NB4 (cell line): ENCODE measurements around the gene ERCC1.

Experiments
- DNase-seq: peaks from one replicate; pipeline ENCODE4 v3.0.0; 2010; ENCODE audit warnings: low read depth
- H3K4me3 ChIP-seq: one replicate; pipeline ENCODE4 v1.5.1; 2011; ENCODE audit warnings: mild to moderate bottlenecking, low read depth, low read length, moderate library complexity
- MYC ChIP-seq: IDR thresholded peaks from 2 replicates; pipeline ENCODE4 v1.6.1; 2011; ENCODE audit warnings: low read depth, low read length
- POLR2A ChIP-seq: IDR thresholded peaks from 2 replicates; pipeline ENCODE4 v1.6.1; 2011; ENCODE audit warnings: mild to moderate bottlenecking; ENCODE audit not compliant: insufficient read length; ENCODE audit errors: extremely low read depth
- TF ChIP-seq, protein P1 (sequence below): IDR thresholded peaks from one replicate; pipeline ENCODE4 v1.5.1; 2012; ENCODE audit warnings: low read depth, low read length
- TF ChIP-seq, protein P2 (sequence below): IDR thresholded peaks from 2 replicates; pipeline ENCODE4 v1.6.1; 2011; ENCODE audit warnings: low read depth, low read length

ERCC1 gene

DNA sequence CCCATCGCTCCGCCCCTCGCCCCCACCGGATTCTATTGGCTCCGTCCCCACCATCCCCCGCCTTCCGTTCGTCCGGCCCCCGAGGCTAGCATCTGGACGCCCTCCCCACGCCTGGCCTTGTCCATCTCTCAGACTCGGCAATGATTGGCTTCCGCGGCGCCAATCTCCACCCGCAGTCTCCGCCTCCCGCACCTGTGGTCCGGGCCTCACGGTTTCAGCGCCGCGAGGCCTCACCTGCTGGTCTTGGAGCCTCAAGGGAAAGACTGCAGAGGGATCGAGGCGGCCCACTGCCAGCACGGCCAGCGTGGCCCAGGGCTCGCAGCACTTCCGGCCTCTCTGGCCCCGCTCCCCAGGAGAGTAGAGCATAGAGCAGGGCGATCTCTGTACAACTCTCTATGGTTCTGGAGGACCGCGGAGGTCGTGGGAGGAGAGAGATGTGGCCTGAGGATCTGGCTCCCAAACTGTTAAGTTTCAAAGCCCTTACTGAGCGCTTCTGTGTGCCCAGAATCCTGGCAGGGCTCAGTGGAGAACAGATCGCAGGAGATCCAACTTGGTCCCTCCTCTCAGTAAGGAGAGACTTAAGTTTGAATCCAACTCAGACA, at the start of gene ERCC1:
Gene ERCC1, minus strand, starts transcription at position 329 of the 602 bp plus-strand sequence. CDS start 543 bp downstream, outside the sequence.
- peak within 1 kb of the TSS; percentile 68 for H3K4me3 ChIP-seq
- TF ChIP-seq, protein P1, sequence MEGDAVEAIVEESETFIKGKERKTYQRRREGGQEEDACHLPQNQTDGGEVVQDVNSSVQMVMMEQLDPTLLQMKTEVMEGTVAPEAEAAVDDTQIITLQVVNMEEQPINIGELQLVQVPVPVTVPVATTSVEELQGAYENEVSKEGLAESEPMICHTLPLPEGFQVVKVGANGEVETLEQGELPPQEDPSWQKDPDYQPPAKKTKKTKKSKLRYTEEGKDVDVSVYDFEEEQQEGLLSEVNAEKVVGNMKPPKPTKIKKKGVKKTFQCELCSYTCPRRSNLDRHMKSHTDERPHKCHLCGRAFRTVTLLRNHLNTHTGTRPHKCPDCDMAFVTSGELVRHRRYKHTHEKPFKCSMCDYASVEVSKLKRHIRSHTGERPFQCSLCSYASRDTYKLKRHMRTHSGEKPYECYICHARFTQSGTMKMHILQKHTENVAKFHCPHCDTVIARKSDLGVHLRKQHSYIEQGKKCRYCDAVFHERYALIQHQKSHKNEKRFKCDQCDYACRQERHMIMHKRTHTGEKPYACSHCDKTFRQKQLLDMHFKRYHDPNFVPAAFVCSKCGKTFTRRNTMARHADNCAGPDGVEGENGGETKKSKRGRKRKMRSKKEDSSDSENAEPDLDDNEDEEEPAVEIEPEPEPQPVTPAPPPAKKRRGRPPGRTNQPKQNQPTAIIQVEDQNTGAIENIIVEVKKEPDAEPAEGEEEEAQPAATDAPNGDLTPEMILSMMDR, result no peak
- peak; percentile 81 for TF ChIP-seq POLR2A
- TF ChIP-seq MYC, result peak; percentile 74
- TF ChIP-seq, protein P2, sequence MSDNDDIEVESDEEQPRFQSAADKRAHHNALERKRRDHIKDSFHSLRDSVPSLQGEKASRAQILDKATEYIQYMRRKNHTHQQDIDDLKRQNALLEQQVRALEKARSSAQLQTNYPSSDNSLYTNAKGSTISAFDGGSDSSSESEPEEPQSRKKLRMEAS, result peak; percentile 63
- DNase-seq, result peak; percentile 94

DNA sequence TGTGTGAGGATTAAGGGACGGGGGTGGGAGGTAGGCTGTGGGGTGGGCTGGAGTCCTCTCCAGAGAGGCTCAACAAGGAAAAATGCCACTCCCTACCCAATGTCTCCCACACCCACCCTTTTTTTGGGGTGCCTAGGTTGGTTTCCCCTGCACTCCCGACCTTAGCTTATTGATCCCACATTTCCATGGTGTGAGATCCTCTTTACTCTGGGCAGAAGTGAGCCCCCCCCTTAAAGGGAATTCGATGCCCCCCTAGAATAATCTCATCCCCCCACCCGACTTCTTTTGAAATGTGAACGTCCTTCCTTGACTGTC, 49.6 kb upstream of the ERCC1 start:
- TF ChIP-seq MYC (no peak), POLR2A (no peak)
- TF ChIP-seq, protein P1, result no peak
- TF ChIP-seq, protein P2, result no peak
- H3K4me3 ChIP-seq, result no peak overlapping the region
- no peak for DNase-seq

DNA sequence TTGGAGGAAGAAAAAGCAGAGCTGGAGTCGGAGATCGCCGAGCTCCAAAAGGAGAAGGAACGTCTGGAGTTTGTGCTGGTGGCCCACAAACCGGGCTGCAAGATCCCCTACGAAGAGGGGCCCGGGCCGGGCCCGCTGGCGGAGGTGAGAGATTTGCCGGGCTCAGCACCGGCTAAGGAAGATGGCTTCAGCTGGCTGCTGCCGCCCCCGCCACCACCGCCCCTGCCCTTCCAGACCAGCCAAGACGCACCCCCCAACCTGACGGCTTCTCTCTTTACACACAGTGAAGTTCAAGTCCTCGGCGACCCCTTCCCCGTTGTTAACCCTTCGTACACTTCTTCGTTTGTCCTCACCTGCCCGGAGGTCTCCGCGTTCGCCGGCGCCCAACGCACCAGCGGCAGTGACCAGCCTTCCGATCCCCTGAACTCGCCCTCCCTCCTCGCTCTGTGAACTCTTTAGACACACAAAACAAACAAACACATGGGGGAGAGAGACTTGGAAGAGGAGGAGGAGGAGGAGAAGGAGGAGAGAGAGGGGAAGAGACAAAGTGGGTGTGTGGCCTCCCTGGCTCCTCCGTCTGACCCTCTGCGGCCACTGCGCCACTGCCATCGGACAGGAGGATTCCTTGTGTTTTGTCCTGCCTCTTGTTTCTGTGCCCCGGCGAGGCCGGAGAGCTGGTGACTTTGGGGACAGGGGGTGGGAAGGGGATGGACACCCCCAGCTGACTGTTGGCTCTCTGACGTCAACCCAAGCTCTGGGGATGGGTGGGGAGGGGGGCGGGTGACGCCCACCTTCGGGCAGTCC, 49.0 kb upstream of the ERCC1 start:
- DNase-seq, result no peak
- TF ChIP-seq MYC, result no peak
- TF ChIP-seq, protein P2, result no peak
- no peak for TF ChIP-seq POLR2A
- TF ChIP-seq, protein P1, result no peak
- H3K4me3 ChIP-seq, result no peak overlapping the region

DNA sequence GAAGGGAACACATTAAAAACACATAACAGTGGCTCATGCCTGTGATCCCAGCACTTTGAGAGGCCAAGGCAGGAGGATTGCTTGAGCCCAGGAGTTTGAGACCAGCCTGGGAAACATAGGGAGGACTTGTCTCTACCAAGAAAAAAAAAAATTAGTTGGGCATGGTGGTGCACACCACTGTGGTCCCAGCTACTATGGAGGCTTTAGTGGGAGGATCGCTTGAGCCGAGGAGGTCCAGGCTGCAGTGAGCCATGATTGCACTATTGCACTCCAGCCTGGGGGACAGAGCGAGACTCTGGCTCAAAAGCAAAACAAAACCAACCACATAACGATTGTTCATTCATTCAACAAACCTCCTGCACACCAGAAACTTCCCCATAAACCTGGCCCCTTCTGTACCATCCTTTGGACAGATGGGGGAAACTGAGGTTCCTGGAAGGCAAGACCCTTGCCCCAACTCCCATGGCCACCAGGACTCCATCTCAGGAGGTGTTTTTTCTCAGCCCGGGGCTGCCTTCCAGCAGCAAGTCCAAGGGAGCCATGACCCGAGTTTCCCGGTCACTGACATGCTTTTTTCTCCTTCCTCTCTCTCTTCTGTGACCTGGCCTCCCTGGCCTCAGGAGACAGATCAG, 48.3 kb upstream of the ERCC1 start:
- no peak for TF ChIP-seq MYC
- TF ChIP-seq, protein P2, result no peak
- TF ChIP-seq, protein P1, result no peak
- TF ChIP-seq POLR2A, result no peak
- H3K4me3 ChIP-seq, result no peak overlapping the region

DNA sequence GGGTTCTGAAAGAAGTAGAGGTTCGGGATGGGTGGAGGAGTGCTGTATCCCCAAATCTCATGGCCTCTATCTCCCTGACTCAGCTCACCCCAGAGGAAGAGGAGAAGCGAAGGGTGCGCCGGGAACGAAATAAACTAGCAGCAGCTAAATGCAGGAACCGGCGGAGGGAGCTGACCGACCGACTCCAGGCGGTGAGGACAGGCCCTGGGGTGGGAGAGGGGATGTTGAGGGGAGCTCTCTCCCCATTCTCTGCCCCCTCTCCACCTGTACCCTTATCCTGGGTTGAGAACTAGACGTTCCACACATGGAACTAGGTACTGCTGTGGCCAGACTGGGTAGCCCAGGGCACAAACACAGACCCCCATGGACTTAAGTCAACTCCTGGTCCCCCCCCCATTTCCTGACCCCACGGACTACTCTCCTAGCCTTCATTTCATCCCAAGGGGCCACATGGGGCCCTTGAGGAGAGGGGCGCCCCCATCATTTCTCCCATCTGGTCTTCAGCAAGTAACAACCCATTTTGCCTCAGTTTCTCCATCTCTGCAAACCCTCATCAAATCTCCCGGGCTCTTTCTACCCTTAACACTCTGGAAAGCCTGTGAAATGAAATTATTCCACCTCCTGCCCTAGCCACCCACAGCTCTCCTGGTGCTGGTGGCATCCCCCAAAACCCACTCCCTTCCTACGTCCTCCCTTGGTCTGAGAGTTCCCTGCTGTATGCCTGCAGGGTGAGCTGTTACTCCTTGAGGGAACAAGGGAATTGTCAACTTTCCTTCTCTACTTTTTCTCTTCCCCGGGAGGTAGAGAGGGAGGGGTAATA, 47.6 kb upstream of the ERCC1 start:
- no peak overlapping the region for H3K4me3 ChIP-seq
- no peak for DNase-seq
- no peak for TF ChIP-seq POLR2A

More for the DNA sequence above, 48.3 kb upstream of the ERCC1 start:
- no peak for DNase-seq

DNA sequence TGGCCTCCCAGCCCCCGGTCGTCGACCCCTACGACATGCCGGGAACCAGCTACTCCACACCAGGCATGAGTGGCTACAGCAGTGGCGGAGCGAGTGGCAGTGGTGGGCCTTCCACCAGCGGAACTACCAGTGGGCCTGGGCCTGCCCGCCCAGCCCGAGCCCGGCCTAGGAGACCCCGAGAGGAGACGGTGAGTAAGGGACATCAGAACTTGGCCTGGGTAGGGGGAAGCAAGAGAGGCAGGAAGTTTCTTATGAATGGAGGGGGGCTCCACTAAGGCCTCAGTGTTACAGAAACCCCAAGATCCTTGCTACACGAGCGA, 47.0 kb upstream of the ERCC1 start:
- no peak for DNase-seq
- no peak overlapping the region for H3K4me3 ChIP-seq
- no peak for TF ChIP-seq MYC
- TF ChIP-seq, protein P2, result no peak
- TF ChIP-seq POLR2A, result no peak
- TF ChIP-seq, protein P1, result no peak
